Ramos (cell line): Measurements from ENCODE around the gene NYAP1.

Experiments
- in situ Hi-C: fragments of 300-500 bp; cut with MboI; formaldehyde crosslinking; loops from one replicate; pipeline ENCODE4 v1.14.3; 2022; ENCODE audit warnings: low sequenced_read_pairs; ENCODE audit not compliant: unreplicated experiment

The NYAP1 gene

DNA sequence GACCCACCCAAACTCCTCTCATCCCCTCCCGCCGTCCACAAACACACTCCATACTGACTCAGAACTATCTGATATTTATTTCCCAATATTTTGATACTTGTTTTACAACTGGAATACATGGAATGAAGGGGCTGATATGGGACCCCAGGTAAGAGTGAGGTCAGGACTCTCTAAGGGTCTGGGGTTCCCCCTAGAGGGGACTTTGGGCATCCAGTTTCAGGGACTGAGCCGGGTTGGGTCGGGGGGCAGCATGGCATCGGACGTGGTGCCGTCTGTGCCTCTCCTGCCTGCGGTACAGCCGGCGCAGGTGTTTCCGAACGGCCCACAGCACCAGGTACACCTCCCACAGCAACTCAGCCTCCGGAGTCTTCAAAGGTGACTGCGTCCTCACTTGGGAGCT, 27.2 kb upstream of the NYAP1 start:
- in situ Hi-C loops = no loop called here

- in situ Hi-C loops = no loop called here
Measured at GRCh38 chr7:100457033-100457432, 26.7 kb upstream of the NYAP1 start.

- in situ Hi-C loops = no loop called here
Measured at GRCh38 chr7:100464210-100464660, 19.5 kb upstream of the NYAP1 start, which contains the start of gene SPACDR. Gene SPACDR (minus strand): TSS chr7:100464260. CDS start chr7:100464025, 235 bp downstream.

DNA sequence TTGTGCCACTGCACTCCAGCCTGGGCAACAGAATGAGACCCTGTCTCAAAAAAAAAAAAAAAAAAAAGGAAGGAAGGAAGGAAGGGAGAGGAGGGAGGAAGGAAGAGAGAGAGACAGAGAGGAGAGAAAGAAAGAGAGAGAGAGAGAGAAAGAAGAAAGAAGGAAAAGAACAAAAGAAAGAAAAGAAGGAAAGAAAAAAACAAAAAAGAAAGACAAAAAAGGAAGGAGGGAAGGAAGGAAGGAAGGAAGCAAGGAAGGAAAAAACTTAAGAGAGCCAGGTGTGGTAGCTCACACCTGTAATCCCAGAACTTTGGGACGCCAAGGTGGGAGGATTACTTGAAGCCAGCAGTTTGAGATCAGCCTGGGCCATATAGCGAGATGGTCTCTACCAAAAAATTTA, 18.9 kb upstream of the NYAP1 start:
- in situ Hi-C loops = loop anchor here (5.0 kb wide), 1 partner anchor 98 kb away; no protein-coding TSS in a partner anchor

- in situ Hi-C loops = loop anchor here (5.0 kb wide), 1 partner anchor 97 kb away; no protein-coding TSS in a partner anchor
Measured at GRCh38 chr7:100465299-100465698, 18.4 kb upstream of the NYAP1 start.

GRCh38 chr7:100465702-100466311, 17.9 kb upstream of the NYAP1 start:
- in situ Hi-C loops = loop anchor here (5.0 kb wide), 1 partner anchor 96 kb away; no protein-coding TSS in a partner anchor

DNA sequence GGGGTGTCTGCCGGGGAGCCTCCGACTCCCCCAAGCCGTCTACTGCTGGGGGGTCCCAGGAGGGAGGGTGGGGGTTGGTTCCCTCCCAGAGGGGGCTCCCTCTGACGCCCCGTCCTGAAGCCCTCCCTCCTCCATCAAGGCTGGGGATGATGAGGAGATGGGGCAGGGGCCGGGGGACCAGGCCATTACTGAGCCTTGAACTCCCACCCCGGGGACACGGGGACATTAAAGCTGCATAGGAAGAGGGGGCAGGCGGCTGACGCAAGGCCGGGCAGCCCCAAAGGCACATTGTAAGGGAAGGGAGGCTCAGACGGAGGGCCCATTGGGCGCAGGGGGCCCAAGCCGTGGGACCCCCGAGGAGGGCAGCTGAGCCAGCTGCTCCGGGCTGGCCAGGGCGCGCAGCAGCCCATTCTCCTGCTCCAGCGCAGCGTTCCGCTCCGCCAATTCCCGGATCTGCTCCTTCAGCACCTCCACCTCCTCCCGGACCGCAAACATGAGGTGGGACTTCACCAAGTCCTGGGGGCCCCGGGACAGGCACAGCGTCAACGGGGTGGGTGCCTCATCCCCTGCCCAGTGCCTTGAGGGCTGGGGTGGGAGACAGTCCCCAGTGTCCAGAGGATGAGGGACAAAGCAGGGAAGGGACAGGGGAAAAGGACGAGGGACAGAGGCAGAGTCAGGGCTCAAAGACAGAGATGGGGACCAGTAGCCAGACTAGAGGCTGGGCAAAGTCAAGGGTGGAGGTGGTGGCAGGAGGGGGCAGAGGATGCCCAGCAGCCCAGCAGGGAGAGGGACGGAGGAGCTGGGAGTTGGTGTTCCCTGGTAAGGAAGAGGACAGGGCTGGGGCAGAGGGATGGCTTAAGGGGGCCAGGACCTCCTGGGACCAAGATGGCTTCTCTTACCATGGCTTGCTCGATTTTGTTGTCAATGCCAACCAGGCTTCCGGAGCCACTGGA, 16.8 kb upstream of the NYAP1 start:
- in situ Hi-C loops = loop anchor here (5.0 kb wide), 1 partner anchor 95 kb away; no protein-coding TSS in a partner anchor

GRCh38 chr7:100467638-100468373, 15.9 kb upstream of the NYAP1 start:
- in situ Hi-C loops = loop anchor here (5.0 kb wide), 1 partner anchor 94 kb away; no protein-coding TSS in a partner anchor

GRCh38 chr7:100469227-100470044, 14.3 kb upstream of the NYAP1 start:
- in situ Hi-C loops = loop anchor here (5.0 to 10.0 kb wide), 2 partner anchors 93 to 225 kb away; partner anchors contain the start of gene GIGYF1

- in situ Hi-C loops = loop anchor here (10.0 kb wide), 1 partner anchor 224 kb away; the partner anchor contains the start of gene GIGYF1
Measured at GRCh38 chr7:100471021-100471420, 12.7 kb upstream of the NYAP1 start.

- in situ Hi-C loops = loop anchor here (10.0 kb wide), 1 partner anchor 223 kb away; the partner anchor contains the start of gene GIGYF1
Measured at GRCh38 chr7:100472121-100472851, 11.4 kb upstream of the NYAP1 start.

- in situ Hi-C loops = loop anchor here (10.0 kb wide), 1 partner anchor 222 kb away; the partner anchor contains the start of gene GIGYF1
Measured at GRCh38 chr7:100472854-100473499, 10.8 kb upstream of the NYAP1 start.

DNA sequence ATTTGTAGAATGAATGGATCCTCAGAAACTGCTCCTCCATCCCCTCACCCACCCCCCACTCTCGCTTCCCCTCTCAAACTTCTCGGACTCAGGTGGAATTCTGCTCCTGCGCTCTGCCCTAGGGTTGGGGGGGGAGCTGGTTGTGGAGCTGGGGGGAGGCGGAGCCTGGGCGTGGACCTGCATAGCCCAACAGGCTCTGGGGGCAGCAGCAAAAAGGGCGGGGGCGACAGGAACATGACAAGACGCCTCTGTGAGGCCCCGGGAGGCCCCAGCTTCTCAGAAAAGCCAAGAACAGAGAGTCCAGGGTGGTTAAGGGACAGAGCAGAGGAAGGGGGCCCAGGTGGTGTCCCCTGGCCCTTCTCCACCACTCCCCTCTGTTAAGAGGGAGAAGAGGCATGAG, 8.2 kb upstream of the NYAP1 start:
- in situ Hi-C loops = loop anchor here (10.0 kb wide), 1 partner anchor 219 kb away; the partner anchor contains the start of gene GIGYF1

- in situ Hi-C loops = loop anchor here (10.0 kb wide), 1 partner anchor 219 kb away; the partner anchor contains the start of gene GIGYF1
Measured at GRCh38 chr7:100476101-100476780, 7.5 kb upstream of the NYAP1 start.

DNA sequence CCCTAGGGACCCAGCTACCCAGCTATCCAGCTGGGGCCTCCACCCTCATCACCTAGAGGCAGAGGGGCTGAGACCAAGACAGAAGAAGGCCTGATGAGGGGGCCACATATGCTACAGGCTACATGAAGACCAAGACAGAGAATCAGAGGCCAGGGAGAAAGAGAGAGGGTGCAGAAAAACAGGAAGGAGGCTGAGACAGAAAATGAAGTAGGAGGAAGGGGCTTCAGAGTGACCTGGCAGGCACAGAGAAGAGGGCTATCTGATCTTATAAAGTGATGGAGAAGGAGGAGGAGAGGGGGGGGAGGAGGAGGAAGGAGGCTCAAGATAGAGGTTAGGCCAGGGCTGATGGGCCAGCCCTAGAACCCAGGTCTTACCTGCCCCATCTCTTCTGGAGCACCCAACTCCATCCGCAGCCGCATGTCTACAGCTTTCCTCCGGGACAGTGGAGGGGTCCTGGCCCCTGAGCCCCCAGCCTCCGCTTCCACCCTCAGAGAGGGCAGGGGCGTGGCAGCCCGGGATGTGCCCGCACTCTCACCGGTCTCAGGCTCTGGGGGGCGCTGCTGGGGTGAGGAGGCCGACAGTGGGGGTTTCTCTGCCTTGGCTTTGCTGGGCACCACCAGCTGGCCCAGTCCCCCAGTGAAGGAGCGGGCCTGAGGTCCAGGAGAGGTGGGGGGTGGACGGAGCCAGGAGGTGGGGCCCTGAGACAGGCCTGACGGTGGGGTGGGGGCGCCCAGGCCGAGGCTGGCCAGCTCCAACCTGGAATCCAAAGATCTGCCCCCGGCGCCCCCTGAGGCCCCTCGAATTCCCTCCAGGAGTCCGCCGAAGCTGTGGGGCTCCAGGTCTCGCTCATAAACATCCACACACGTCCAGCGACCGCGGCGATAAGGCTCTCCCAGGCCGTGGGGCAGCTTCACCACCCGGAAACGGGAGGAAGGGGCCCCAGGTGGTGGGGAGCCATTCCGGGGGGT, 6.5 kb upstream of the NYAP1 start:
- in situ Hi-C loops = loop anchor here (10.0 kb wide), 1 partner anchor 218 kb away; the partner anchor contains the start of gene GIGYF1

- in situ Hi-C loops = loop anchor here (10.0 kb wide), 1 partner anchor 217 kb away; the partner anchor contains the start of gene GIGYF1
Measured at GRCh38 chr7:100477871-100478267, 5.9 kb upstream of the NYAP1 start.
